Measurements from ENCODE around the gene PSME1. TPM values are rescaled to one million over a fixed set of nuclear protein-coding genes. Genes with fewer than 3 reads are reported as not detected.

Gene PSME1
- total RNA-seq, 1 donor from 2014 or later, result 32.7 TPM

DNA sequence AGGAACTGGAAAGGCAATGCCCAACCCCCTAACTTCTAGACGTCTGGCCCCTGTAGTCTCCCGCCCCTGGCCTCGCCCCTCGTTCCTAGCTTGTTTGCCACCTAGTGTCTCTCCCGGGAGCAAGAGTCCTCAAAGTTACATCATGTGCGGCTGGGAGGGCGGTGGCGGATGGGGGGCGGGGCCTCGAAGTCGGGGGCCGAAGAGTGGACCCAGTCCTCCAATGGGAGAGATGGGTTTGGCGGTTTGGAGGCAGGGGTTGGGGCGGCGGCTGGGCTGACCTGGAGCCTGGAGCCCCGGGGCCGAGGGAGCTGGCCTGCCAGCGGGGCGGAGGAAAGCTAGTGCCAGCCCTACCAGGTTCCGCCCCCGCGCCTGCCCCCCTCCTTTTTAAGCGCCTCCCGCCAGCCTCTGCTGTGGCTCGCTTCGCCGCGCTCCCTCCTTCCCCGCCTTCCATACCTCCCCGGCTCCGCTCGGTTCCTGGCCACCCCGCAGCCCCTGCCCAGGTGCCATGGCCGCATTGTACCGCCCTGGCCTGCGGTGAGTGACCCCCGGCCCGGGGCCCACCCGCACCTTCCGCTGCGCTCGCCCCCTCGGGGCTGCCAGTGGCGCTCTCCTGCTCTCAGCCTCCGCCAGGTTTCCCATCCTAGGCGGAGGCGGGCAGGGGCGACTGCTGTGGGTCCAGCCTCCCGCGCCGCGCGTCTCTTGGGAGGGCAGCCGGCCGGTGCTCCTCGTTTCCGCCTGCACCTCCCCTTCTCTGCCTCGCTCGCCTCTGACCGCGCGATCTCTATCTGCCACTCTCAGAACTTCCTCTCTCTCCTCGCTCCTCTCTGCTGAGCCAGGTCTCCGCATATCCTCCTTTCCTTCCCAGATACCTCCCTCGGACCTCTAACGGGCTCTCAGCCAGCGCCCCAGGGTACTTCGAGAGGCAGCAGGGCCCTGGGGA, 41.8 kb upstream of the PSME1 start, which contains the start of gene PCK2:
Gene PCK2 (plus strand): TSS at position 411 of the 940 bp plus-strand sequence. CDS start 95 bp downstream, at position 506.
- Histone ChIP-seq H3K9me3 (ENCODE audit: low read depth) (no peaks in the 10 kb centered on the region), H3K79me2 (ENCODE audit: low read depth) (no peaks in the 10 kb centered on the region), H3K4me3 (peak within 1 kb of the TSS; percentile 81), H3K4me2 (peak within 1 kb of the TSS; percentile 94), H3K27me3 (no peaks in the 10 kb centered on the region), H3K36me3 (no peaks in the 10 kb centered on the region), H4K20me1 (ENCODE audit: low read depth) (no peaks in the 10 kb centered on the region), H3K9ac (peak within 1 kb of the TSS; percentile 5), H3K27ac (no peak within 1 kb of the TSS), H3K4me1 (peaks cover 17% of the 10 kb centered on the region), H3F3A (ENCODE audit: low read depth) (peaks cover 24% of the 10 kb centered on the region), H2AFZ (replicated peaks) (peak within 1 kb of the TSS; percentile 75)
- TF ChIP-seq, protein P1, sequence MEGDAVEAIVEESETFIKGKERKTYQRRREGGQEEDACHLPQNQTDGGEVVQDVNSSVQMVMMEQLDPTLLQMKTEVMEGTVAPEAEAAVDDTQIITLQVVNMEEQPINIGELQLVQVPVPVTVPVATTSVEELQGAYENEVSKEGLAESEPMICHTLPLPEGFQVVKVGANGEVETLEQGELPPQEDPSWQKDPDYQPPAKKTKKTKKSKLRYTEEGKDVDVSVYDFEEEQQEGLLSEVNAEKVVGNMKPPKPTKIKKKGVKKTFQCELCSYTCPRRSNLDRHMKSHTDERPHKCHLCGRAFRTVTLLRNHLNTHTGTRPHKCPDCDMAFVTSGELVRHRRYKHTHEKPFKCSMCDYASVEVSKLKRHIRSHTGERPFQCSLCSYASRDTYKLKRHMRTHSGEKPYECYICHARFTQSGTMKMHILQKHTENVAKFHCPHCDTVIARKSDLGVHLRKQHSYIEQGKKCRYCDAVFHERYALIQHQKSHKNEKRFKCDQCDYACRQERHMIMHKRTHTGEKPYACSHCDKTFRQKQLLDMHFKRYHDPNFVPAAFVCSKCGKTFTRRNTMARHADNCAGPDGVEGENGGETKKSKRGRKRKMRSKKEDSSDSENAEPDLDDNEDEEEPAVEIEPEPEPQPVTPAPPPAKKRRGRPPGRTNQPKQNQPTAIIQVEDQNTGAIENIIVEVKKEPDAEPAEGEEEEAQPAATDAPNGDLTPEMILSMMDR (IDR thresholded peaks at IDR 0.05), result peak; percentile 9
- TF ChIP-seq EZH2phosphoT487 (IDR thresholded peaks at IDR 0.05), result no peak
- peaks cover 31% of the 10 kb centered on the region for H3K4me1 Mint-ChIP-seq
- DNase-seq (ENCODE audit: low spot score), result peak; percentile 95
- peak within 1 kb of the TSS; percentile 74 for H3K27ac Mint-ChIP-seq
- H3K36me3 Mint-ChIP-seq, result no peaks in the 10 kb centered on the region
- no peaks in the 10 kb centered on the region for H3K9me3 Mint-ChIP-seq
- peak within 1 kb of the TSS; percentile 95 for H3K4me3 Mint-ChIP-seq
- peaks cover 8% of the 10 kb centered on the region for H3K27me3 Mint-ChIP-seq (ENCODE audit: insufficient read depth, low read depth)

DNA sequence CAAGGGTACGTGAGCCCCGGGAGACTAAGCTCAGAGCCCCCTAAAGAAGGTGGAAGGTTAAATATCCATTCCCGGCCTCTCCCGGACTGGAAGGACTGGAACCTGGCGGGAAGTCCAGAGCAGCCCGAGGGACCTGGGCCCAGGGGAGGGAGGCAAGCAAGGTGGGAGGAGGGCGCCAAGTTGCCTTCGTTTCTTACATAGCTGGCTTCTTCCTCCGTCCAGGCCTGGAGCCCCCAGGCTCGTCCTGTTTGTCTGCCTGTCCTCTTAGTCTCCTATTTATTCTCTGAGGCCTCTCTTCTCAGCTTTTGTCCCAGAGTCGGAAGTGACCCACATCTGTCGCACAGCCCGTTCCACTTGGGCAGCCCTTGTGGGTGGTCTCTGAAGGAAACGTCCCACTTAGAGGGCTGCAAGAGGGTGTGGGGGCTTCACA, 41.1 kb upstream of the PSME1 start:
- DNase-seq (ENCODE audit: low spot score), result peak; percentile 45
- Mint-ChIP-seq H3K9me3 (no peaks in the 10 kb centered on the region), H3K4me3 (peak overlapping the region; percentile 95), H3K27me3 (ENCODE audit: insufficient read depth, low read depth) (peaks cover 8% of the 10 kb centered on the region), H3K4me1 (peaks cover 28% of the 10 kb centered on the region), H3K36me3 (no peaks in the 10 kb centered on the region), H3K27ac (peak overlapping the region; percentile 74)
- peak overlapping the region; percentile 94 for H3K4me2 ChIP-seq
- no peaks in the 10 kb centered on the region for H3K36me3 ChIP-seq
- H3K79me2 ChIP-seq (ENCODE audit: low read depth), result no peaks in the 10 kb centered on the region
- H3K4me3 ChIP-seq, result peak overlapping the region; percentile 81
- H3K9ac ChIP-seq, result peak overlapping the region; percentile 5
- H4K20me1 ChIP-seq (ENCODE audit: low read depth), result no peaks in the 10 kb centered on the region
- peaks cover 15% of the 10 kb centered on the region for H3K4me1 ChIP-seq
- H3K27ac ChIP-seq, result no peak overlapping the region
- H3F3A ChIP-seq (ENCODE audit: low read depth), result peaks cover 24% of the 10 kb centered on the region
- H3K9me3 ChIP-seq (ENCODE audit: low read depth), result no peaks in the 10 kb centered on the region
- H3K27me3 ChIP-seq, result no peaks in the 10 kb centered on the region
- H2AFZ ChIP-seq (replicated peaks), result peak overlapping the region; percentile 75
- TF ChIP-seq, protein P1 (IDR thresholded peaks at IDR 0.05), result no peak
- TF ChIP-seq EZH2phosphoT487 (IDR thresholded peaks at IDR 0.05) (no peak), EZH2 (IDR thresholded peaks at IDR 0.05) (no peak)

DNA sequence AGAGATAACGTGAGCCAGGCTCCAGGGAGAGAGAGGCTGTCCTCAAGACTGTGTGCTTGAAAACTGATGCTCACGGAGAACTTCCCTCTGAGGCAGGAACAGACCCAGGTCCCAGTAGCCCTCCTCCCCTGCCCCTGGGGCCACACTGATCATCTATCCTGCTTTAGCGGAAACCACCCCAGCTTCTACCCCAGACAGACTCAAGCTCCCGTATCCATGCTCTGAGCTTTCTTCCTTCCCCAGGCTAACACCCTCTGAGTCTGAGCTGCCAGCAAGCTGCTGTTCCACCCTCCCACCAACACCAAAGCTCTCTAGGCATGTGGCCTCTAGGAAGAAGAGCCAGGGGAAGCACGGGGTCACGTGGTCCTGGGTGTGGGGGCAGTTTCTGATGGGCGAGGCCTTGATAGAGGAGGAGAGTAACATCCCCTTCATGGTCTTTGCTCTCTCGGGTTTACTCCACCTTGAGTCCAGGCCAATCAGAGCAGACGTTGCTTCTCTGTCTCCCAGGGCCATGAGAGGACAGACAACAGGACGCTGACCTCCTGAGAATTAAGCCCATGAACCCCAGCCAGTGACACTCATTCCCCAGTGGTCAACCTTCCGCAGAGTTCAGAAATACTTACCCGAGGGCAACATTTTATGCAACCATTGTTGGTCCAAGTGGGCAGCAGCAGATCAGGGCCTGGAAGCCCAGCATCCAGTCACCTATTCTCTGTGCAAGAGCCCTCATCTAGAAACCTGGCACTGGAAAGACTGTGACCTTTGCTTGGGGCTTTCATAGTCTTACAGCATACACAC, 40.5 kb upstream of the PSME1 start:
- Mint-ChIP-seq H3K4me3 (peak overlapping the region; percentile 95), H3K27me3 (ENCODE audit: insufficient read depth, low read depth) (peaks cover 8% of the 10 kb centered on the region), H3K9me3 (no peaks in the 10 kb centered on the region), H3K27ac (peak overlapping the region; percentile 74), H3K4me1 (peaks cover 25% of the 10 kb centered on the region), H3K36me3 (no peaks in the 10 kb centered on the region)
- no peaks in the 10 kb centered on the region for H3K36me3 ChIP-seq
- no peak overlapping the region for H3K27ac ChIP-seq
- H2AFZ ChIP-seq (replicated peaks), result no peak overlapping the region
- TF ChIP-seq EZH2 (IDR thresholded peaks at IDR 0.05), result no peak
- TF ChIP-seq, protein P1 (IDR thresholded peaks at IDR 0.05), result no peak
- TF ChIP-seq EZH2phosphoT487 (IDR thresholded peaks at IDR 0.05), result no peak
- no peaks in the 10 kb centered on the region for H3K9me3 ChIP-seq (ENCODE audit: low read depth)
- peaks cover 10% of the 10 kb centered on the region for H3K4me1 ChIP-seq
- no peaks in the 10 kb centered on the region for H4K20me1 ChIP-seq (ENCODE audit: low read depth)
- H3K27me3 ChIP-seq, result no peaks in the 10 kb centered on the region
- no peak overlapping the region for H3K9ac ChIP-seq
- H3K4me2 ChIP-seq, result peak overlapping the region; percentile 94
- no peaks in the 10 kb centered on the region for H3K79me2 ChIP-seq (ENCODE audit: low read depth)
- peak overlapping the region; percentile 81 for H3K4me3 ChIP-seq
- peaks cover 24% of the 10 kb centered on the region for H3F3A ChIP-seq (ENCODE audit: low read depth)
- peak; percentile 61 for DNase-seq (ENCODE audit: low spot score)
